Stomach (tissue), 4 donors: ENCODE results near the gene CDC45.

Source experiments
- CTCF ChIP-seq, 7 experiments: fragments of 450-650 bp in 4 of 7; fragments of 200-600 bp in 3 of 7; sonication (generic) in 3 of 7; IDR thresholded peaks; one replicate each; pipeline ENCODE4 v1.5.1; 2016 to 2019; ENCODE audit warnings: antibody characterized with exemption in 7 of 7, control low read depth in 2 of 7, mild to moderate bottlenecking in 1 of 7
- EP300 ChIP-seq: sonication (generic); formaldehyde crosslinking; IDR thresholded peaks from one replicate; pipeline ENCODE4 v1.6.1; 2017; ENCODE audit warnings: antibody characterized with exemption
- POLR2A ChIP-seq, 4 donors: fragments of 450-650 bp; IDR thresholded peaks; one replicate each; pipeline ENCODE4 v1.6.1; 2016; ENCODE audit warnings: antibody characterized with exemption in 4 of 4, control low read depth in 2 of 4, mild to moderate bottlenecking in 1 of 4, moderate library complexity in 1 of 4
- POLR2AphosphoS5 ChIP-seq, 3 donors: sonication (generic); formaldehyde crosslinking; IDR thresholded peaks; one replicate each; pipeline ENCODE4 v1.6.1; 2016; ENCODE audit warnings: antibody characterized with exemption in 3 of 3

DNA sequence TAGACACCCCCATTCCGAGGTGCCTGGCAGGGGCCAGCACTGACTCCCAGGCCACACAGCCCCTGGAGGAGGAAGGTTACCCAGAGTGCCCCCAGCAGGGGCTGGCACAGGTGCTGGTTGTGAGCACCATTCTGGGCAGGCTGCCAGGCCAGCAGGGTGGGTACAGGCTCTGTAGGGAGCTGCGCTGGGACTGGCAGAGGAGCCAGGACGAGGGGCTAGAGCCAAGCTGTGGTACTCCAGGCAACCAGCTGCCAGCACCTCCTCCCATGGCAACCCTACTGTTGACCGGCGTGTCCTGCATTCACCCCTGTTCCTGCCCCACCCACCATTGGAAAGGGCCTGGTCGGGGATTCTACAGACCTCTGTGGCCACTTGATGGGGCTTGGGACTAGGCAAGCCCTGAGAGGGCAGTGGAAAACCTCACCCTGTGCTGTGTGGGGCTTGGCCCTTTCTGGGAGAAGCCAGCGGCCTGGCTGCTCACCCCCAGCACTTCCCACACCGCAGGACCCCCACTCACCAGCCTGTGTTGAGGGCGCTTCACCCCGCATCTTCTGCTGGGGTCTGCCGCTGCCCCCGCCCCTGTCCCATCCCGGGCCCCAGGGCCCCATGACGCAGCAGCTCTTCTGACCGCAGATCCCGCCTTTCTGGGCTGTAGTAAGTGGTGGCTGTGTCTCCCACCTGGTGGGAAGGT lies 42.6 kb downstream of the CDC45 start:
- TF ChIP-seq CTCF (IDR thresholded peaks at IDR 0.05) = no peak
- no peak for TF ChIP-seq POLR2A (IDR thresholded peaks at IDR 0.05)
- TF ChIP-seq EP300 = no peak
- no peak for TF ChIP-seq POLR2AphosphoS5 (IDR thresholded peaks at IDR 0.05)
